GM18508 (cell line): ENCODE data around the gene CST9.
"Not testable (repeated sequence)": the region's sequence is repeated elsewhere in the genome, so short reads cannot be mapped to it uniquely, and the experiment has no call there.

Source experiments
- ATAC-seq: cut with Tn5 transposase; IDR thresholded peaks from one replicate; pipeline ENCODE4 v1.9.1; 2021; ENCODE audit warnings: moderate number of reproducible peaks; ENCODE audit not compliant: insufficient read depth, unreplicated experiment

Gene CST9

DNA sequence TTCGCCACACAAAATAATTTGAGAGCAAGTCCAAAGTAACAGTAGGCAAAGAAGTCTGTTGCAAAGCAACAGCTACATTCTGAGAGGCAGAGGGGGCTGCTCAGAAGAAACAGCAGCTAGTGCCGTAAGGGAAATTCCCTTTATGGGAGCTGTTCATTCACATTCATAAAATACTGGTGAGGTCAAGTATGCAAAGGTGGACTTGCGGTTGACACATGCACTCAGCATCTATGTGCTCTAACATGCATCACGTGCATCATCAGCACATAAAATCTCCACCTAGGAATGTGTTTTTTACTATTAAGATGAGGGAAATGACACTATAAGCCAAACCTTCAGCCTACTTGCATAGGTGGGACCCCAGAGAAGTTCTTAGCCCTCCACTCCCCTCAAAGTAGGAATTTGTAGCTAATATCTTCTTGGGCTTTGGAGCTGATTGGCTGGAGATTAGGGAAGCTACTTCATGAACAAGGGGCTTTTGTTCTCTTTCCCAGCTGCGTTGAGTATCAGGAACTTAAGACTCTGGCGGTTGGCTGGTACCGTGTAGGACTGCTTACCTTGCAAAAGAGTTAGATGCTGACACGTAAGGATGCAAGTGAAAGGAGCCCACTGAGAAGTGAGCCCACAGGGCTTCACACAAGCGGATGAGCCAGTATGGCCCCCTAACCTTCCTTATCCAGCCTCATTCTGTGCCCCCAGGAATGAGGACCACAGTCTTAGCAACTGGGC, 19.7 kb upstream of the CST9 start:
- no peak for ATAC-seq

DNA sequence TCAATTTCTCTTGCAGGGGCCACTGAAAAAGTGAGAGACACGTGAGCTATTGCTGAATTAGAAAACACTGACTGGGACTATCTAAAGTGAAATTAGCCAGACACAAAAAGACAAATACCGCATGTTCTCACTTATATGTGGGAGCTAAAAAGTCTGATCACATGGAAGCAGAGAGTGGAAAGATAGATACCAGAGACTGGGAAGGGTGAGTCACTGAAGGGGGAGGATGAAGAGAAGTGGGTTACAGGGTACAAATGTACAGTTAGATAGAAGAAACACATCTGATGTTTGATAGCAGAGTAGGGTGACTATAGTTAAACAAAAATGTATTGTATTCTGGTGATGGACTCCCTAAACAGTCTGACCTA, 18.6 kb upstream of the CST9 start:
- no peak for ATAC-seq

DNA sequence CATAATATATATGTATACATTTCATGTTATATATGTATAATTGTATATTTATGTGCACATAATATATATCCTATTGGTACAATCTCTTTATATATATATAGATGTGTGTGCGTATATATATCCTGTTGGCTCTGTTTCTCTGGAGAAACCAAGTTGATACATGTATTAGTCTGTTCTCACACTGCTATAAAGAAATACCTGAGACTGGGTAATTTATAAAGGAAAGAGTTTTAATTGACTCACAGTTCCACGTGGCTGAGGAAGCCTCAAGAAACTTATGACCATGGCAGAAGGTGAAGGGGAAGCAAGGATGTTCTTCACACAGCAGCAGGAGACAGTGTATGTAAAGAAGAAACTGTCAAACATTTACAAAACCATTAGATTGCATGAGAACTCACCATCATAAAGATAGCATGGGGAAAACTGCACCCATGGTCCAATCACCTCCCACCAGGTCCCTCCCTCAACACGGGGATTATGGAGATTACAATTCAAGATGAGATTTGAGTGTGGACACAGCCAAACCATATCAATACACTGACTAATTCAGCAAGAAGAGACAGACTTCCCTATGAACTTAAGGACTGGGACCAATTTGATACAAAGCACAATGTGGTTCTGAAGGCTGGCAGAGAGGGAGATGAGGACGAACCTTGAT, 18.1 kb upstream of the CST9 start:
- ATAC-seq, result no peak

DNA sequence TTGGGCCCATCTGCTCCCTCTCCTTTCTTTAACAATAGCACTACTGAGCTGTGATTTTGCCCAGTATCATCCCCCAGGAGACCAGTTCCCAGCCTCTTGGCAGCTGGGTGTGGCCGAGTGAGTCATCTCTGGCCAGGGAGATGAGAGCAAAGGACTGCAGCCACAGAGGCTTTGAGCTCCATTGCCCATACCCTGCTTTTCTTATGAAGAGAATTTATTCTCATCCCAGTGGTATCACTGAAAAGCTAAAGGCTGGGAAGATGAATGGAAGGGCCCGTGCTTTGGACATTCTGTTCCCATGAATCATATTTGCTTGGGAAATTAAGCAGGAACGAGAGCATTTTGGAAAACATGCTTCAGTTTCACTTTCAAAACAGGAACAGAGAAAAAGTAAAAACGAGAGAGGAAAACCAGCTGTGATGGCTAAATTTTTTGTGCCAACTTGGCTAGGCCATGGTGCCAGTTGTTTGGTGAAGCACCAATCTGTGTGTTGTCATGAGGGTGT, 17.2 kb upstream of the CST9 start:
- ATAC-seq, result peak; percentile 48

DNA sequence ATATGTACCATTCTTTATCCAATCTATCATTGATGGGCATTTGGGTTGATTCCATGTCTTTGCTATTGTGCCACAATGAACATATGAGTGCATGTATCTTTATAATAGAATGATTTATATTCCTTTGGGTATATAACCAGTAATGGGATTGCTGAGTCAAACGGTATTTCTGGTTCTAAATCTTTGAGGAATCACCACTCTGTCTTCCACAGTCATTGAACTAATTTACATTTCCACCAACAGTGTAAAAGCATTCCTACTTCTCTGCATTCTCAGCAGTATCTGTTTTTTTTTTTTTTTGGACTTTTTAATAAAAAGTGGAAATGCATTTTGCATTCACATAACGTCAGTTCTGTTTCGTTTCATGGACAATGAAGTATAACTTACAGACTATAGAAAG, 16.7 kb upstream of the CST9 start:
- not testable (repeated sequence) for ATAC-seq

DNA sequence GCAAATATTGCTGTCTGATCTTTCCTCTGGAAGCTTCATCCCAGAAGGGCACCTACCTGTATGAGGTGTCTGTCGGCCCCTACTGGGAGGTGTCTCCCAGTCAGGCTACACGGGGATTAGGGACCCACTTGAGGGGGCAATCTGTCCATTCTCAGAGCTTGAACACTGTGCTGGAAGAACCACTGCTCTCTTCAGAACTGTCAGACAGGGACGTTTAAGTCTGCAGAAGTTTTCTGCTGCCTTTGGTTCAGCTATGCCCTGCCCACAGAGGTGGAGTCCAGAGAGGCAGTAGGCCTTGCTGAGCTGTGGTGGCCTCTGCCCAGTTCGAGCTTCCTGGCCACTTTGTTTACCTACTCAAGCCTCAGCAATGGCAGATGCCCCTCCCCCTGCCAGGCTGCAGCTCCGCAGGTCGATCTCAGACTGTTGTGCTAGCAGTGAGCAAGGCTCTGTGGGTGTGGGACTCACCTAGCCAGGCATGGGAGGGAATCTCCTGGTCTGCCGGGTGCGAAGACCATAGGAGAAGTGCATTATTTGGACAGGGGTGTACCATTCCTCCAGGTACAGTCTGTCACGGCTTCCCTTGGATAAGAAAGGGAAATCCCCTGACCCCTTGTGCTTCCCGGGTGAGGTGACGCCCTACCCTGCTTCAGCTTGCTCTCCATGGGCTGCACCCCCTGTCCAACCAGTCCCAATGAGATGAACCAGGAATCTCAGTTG, 15.1 kb upstream of the CST9 start:
- ATAC-seq, result not testable (repeated sequence)

DNA sequence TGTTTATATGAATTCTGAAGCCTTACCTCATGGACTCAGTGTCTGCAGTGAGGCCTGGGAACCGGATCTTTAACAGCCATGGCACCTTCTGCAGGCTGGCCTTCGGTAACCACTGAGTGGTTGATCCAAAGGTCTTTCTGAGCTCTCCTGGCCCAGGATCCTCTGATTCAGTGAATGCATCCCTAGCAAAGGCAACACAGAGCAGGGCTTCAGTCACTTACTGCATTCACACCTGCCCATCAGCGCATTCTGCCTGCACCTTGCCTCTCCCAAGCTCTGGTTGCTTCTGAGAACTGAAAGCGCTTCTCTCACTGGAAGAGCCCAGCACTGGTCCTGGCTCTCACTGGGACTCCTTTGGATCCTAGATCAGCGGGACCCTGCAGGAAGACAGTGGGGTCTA, 8.4 kb upstream of the CST9 start:
- no peak for ATAC-seq

DNA sequence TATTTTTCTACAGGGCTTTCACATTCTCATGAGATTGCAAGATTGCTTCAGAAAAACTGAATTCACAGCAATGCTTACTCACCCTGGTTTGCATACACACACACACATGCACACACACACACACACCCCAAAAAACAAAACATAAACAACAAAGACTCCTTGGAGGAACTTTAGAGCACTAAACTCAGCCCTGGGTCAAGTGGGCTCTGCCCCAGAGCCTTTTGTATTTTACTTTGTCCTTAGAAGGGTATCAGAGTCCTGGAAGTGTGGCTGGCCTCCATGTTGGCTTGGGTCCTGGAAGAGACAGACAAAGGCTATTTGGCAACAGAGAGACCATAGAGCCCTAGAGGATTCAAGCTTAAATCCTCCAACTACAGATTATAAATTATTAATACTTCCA, 8.0 kb upstream of the CST9 start:
- ATAC-seq, result no peak

DNA sequence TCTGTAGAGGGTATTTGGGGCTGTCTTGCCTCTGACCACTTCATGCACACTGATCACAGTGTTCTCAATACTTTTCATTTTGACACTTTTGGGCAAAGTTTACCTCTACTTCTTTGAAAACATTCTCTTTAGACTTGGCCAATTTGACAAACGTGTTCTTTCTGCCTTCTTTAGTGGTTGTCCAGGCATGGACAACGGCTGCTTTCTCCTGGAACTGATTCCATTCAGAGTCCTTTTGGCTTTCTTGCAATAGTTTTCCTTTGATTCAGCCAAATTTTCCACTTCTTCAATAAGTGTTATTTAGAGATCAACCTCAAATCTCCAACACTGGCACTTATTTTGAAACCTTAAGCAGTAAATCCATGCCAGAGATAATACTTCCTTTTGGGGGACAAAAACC, 6.7 kb upstream of the CST9 start:
- no peak for ATAC-seq

DNA sequence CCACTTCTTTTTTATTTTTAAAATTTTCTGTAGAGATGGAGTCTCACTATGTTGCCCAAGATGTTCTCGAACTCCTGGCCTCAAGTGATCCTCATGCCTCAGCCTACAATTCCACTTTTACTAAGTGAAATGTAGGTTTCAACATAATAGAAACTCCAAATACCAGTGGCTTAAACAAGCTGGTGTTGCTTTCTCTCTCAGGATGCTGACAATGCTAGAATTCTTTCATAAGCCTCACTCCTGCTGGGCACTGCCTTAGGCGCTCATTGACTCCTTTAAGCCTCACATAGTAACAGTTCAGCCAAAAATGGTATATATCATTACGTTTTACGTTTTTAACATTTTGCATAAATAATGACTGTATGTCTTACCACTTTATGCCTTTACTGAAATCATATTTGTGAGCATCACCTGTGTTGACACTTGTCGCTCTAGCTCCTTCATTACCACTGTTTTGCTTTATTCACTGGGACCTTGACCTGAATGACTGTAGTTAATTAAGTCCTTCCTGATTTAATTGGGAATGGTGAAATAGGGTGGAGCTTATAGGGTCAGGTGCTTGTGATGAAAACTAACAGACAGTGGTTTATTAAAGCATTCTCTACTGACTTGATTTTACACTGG, 3.9 kb upstream of the CST9 start:
- ATAC-seq, result no peak

DNA sequence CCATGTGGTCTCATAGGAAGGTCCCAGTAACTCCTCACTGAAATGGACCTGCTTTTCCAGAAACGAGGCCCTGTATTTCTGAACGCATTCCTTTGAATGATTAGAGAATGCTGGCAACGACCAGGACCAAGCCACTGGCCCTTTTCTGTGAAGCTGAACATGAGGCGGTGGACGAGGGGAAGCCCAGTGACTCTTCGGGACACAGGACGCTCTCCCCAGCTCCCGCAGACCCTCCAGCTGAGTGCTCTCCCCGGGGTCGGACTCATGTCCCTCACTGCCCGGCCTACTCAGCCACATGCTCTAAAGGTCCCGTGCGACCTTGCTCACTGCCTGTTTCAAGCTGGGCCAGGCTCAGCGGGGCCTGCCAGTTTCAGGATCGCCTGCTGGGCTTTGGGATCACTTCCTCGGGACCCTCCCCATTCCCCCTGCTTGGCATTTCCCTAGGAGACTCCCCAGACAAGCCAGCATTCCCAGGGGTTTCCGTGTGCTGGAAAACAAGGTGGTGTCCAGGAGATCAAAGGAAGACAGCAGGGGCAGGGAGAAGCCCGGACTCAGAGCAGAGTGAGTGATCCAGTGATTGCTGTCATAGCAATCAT, 2.6 kb upstream of the CST9 start:
- no peak for ATAC-seq

DNA sequence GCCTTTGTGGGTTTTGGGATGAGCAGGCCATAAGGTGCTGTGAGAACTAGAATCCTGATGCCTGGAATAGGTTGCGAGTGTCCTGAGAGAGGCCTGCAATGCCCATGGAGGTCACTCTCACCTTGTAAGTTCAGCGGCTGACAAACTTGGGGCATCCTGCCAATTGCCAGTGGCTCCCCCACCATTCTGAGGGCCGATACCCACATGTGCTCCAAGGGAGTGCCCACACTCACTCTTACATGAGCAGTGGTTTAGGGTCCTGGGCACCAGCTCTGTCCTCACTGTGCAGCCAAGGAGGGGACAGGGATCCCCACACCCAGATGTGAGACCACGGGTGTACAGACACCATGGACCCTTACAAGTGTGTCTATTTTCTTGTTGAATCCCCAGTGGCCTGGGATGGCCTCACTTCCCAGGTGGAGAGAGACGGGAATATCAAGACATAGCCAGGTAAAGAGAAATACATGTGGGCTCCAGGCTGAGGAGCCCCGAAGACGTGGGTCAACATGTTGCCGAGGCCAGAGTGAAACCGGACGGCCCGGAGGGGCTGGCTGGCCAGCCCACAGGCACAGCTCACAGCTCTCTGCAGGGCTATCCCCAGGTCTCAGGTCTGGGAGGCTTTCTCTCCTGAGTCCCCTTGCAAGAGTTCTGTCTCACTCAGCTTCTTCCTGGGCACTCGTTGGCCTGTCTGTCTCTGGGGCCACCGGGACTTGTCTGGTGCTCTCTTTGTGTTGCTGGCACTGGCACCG, 2.0 kb upstream of the CST9 start:
- no peak for ATAC-seq

DNA sequence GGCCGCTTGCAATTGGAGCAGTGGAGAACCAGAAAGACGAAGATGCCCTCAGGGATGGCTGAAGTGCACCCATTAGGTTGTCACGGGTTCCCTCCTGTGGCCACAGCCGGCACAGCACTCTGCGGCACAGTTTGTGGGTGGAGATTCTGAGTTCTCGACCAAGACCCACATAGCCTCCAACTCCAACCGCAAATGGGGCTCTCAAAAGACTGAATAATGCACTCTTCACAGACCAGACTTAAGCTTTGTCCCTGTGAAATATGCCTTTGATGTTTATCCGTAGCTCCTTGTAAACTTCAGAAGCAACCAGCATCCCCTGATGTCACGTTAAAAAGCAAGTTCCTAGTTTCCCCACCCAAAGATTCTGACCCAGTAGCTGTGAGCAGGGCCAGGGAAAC, 934 bp upstream of the CST9 start:
- ATAC-seq, result peak; percentile 80

DNA sequence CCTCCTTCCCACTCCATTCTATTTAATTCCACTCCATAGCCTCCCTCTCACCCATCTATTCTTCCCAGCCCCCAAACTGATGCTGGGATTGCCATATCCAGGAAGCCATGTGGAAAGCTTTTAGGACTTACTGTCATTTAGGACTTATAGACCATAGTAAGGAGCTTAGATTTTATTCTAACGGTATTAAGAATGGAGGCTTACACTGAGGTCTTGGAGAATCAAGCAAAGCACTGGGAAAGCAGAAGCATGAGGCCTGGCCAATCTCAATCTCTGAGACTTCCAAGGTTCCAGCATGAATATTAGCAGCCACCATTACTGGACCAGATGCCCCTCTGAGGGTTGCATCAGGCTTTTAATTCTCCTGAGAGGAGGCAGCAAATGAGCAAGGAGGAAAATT, 1.4 kb downstream of the CST9 start:
- ATAC-seq, result no peak

DNA sequence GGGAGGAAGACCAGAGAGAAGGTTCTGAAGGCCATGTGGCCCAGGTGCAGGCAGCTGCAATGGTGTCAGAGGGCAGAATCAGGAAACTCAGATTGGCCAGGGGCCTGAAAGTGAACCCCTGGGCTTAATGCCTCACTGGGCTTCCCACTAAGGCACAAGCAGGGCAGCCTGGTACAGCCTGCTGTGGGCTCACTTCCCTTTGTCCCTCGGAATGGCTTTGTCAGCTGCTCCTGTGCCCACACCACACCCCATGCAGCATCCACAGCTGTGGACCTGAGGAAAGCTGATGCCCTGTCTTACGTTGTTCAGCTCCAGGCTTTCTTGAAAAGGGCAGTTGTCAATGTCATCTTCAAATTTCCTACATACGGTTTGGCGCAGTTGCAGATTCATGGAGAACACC, 2.4 kb downstream of the CST9 start:
- no peak for ATAC-seq

DNA sequence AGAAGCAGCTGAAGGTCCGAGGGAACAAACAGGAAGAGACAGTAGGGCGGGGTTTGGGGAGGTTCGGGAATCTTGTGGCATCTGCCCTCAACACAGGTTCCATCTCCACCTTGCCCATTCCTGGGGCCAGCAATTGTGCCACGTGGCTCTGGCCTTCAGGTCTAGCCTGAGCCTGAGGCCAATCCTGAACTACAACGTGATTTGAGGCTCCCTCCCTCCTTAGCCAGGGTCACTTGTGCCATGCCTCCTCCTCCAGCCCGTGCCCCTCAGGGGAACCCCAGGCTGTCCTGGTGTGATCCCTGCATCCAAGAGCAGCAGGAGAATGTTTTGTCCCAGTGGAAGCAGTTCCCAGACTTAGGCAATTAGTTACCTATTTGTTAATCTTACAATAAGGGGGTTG, 3.0 kb downstream of the CST9 start:
- no peak for ATAC-seq

DNA sequence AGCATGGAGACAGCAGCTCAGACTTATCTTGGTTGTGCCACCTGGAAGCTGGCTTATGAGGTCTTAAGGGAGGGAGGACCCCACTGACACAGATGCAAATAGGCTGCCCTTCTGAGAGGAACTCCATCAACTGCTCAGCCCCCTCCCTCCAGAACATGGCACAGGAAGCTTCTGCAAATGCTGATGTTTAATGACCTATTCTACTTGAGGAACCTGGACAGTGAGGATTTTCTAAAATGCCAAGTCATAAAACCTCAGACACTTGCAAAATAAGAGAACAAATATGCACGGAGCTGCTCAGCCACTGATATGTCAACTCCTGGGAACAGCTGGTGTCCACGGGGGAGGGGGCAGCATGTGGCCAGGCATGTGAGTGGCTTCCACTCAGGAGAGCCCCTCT, 3.5 kb downstream of the CST9 start:
- ATAC-seq, result no peak

DNA sequence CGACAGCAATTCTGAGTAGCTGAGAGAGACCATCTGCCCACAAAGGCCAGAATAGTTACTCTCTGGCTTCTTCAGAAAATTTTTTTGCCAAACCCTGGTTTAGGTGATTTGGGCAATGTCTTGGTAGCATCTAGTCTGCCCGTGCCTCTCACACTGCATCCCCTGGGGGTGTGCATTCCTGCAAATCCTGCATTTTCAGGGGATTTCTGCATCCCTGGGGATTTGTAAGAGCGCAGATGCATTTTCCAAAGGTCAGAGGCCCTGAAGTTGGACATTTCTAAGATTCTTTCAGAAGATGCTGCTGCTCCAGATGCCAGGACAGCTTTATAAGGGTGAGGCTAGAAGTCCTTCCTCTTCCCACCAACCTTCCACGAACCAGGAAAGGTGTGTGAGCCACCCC, 4.0 kb downstream of the CST9 start:
- no peak for ATAC-seq

DNA sequence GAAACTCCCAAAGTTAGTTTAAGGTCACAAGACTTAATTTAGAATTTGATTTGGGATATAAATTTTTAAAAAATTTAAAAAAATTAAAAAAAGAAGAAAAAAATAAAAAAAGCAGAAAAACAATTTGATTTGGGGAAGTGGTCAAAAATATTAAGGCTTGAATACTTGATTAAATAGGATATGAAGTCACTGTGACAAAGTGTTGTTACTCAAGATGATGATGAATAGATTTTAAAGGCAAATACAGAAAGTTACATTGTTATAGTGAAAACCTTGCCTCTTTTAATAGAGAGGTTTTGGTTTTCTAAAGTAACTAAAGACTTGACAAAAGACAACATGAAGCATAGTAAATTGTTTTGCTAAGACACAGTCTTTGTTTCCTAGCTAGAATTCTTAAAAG, 7.2 kb downstream of the CST9 start:
- no peak for ATAC-seq
